Subcutaneous adipose tissue (tissue), 4 donors: ENCODE data around the gene PRKCH. TPM values are rescaled to one million over a fixed set of nuclear protein-coding genes. Genes with fewer than 3 reads are reported as not detected.

Experiments
- total RNA-seq, 4 donors: library from RNA; depleted of rRNA; stranded (reverse); fragments of >200 nt; gene quantifications; one replicate each; pipeline ENCODE4 v1.1.0, GENCODE V29; 2016
- TF ChIP-seq, protein P1 (sequence below): fragments of 450-650 bp; IDR thresholded peaks from one replicate; pipeline ENCODE4 v1.5.1; 2016; ENCODE audit warnings: low read depth, mild to moderate bottlenecking, control low read depth, antibody characterized with exemption, moderate library complexity

The PRKCH gene
- total RNA-seq, 4 donors from 2014 or later: 25.8 to 46.3 (median 36.4) TPM

DNA sequence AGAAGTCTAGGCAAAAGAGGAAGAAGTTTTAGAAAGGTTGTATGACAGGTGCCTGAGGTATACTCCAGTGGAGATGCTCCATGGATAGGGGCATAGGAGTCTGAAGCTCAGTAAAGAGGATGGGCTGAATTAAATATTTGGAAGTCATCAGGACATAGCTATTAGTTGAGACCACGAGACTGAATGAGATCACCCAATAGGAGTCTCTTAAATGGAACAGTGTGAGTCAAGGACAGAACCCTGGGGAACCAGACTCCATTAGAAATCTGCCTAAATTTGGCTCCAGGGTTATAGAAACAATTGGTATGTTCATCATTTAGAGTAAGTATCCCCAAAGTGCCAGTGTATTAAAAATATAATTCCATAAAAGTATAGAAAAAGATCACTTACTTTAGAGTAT is 172.6 kb downstream of the PRKCH start:
- TF ChIP-seq, protein P1, sequence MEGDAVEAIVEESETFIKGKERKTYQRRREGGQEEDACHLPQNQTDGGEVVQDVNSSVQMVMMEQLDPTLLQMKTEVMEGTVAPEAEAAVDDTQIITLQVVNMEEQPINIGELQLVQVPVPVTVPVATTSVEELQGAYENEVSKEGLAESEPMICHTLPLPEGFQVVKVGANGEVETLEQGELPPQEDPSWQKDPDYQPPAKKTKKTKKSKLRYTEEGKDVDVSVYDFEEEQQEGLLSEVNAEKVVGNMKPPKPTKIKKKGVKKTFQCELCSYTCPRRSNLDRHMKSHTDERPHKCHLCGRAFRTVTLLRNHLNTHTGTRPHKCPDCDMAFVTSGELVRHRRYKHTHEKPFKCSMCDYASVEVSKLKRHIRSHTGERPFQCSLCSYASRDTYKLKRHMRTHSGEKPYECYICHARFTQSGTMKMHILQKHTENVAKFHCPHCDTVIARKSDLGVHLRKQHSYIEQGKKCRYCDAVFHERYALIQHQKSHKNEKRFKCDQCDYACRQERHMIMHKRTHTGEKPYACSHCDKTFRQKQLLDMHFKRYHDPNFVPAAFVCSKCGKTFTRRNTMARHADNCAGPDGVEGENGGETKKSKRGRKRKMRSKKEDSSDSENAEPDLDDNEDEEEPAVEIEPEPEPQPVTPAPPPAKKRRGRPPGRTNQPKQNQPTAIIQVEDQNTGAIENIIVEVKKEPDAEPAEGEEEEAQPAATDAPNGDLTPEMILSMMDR: no peak

DNA sequence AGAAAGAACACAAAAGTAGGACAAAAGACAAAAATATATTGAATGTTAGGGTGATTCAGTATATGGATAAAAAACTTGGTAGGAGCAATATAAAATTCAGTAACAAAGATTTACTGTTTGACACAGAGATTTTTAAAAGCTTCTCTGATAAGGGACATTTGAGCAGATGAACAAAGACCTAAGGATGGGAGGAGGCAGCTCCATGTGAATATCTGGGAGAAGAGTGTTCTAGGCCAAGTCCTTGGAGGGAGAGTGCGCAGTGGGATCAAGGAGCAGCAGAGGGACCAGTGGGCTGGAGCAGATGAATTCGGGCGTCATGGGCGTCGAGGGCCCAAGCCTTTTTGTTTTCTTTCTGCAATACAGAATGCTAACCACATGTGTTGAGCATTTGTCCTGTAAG is 174.4 kb downstream of the PRKCH start:
- TF ChIP-seq, protein P1: no peak

DNA sequence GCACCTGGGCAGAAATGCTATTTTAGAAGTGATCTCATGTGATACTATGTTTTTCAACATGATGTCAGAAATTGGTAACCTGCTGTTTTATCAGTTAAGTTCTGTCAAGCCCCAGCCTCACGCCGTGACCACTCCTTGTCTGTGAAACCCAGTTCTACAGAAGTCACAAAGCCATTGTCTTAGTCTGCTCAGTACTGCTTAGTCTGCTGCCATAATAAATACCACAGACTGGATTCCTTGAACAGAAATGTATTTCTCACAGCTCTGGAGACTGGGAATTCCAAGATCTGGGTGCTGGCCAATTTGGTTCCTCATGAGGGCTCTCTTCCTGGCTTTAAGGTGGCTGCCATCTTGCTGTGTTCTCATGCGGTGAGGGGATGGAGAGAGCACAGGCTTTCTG is 176.9 kb downstream of the PRKCH start:
- TF ChIP-seq, protein P1: no peak

DNA sequence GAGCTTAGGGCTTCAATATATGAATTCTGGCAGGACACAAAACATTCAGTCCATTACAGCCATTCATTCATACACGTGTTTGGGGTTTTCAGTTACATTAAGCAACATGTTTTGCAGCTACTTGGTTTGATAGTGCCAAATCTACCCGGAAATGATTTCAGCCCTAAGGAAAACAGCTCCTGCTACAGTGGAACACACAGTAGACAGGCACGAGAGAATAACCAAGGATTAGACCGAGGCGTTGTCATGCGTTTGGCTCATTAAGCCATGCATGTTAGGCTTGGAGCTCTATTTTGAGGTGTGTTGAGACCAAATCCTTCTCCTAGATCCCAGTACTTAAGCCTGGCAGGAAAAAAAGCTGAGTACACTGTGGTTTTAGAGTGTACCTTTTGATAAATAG is 177.4 kb downstream of the PRKCH start:
- TF ChIP-seq, protein P1: no peak

DNA sequence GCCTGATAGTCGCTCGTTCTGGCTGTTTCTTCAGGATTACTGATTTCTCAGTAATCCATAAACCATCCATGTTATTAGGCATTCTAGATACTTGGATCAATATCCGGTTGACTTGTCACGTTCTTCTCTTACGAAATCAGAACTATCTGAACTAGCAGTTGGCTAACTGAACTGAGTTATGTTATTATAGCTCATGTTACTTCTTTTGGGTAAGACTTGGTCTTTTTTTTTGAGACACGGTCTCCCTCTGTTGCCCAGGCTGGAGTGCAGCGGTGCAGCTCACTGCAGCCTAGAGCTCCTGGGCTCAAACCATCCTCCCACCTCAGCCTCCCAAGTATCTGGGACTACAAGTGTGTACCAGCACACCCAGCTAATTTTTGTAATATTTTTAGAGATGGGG is 178.6 kb downstream of the PRKCH start:
- TF ChIP-seq, protein P1: no peak

DNA sequence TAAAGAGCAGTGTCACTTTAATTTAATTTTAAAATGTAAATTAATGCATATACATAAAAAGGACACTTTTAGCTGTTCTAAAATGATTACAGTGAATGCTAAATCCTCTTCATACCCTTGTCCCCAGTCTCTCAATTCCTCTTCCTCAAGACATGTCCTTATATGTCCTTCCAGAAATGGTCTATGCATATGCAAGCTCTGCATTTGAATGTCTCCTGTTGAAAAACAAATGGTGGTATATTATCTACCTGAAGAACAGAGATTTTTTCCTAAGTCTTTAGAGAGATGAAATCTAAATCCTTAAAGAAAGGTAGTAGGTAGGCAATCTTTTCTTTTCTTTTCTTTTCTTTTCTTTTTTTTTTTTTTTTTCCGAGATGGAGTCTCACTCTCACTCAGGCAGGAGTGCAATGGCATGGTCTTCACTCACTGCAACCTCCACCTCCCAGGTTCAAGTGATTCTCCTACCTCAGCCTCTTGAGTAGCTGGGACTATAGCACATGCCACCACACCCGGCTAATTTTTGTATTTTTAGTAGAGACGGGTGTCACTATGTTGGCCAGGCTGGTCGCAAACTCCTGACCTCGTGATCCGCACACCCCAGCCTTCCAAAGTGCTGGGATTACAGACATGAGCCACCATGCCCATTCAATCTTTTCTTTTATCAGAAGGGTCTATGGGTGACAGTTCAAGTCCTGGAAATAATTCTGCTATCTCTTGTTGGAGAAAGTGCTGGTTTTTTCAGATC is 180.5 kb downstream of the PRKCH start:
- TF ChIP-seq, protein P1: no peak

DNA sequence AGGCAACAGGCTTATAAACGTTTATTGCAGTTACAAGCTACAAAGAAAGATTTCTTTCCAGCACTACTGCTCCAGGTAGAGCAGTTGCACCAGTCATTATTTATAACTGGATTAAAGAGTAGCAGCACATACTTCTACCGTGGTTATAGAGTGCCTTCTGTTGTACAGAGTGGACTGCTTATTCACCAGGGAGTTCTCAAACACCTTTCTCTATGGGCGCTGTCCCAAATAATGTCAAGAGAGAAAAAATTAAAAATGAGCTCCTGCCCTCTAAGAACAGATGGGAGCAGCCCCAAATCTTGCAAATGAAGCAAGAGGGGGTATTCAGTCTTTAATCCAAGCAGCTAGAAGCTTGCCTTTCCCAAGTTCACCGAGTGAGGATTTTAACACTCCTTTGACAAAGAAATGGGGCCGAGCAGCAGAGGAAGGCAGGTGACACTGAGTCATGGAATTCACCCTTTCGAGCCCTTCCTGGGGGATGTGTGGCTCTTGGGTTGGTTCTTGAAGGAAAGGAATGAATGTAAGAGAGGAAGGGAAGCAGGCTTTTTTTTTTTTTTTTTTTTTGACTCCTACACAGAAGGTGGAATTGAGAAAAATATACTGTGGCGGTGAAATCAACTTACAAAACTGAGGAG is 181.2 kb downstream of the PRKCH start:
- TF ChIP-seq, protein P1: no peak
